SJSA1 (cell line): ENCODE data around the gene HMMR. TPM values are rescaled to one million over a fixed set of nuclear protein-coding genes. Genes with fewer than 3 reads are reported as not detected.
"Not testable (repeated sequence)": the region's sequence is repeated elsewhere in the genome, so short reads cannot be mapped to it uniquely, and the experiment has no call there.

ENCODE experiments used
- DNase-seq, 2 experiments: peaks; one replicate each; pipeline ENCODE4 v3.0.0-alpha.2; 2015 to 2020; ENCODE audit warnings: low spot score in 2 of 2, low read depth in 1 of 2
- H3K27ac ChIP-seq: fragments of 250-450 bp; sonication (Bioruptor Pico); 2 replicates; pipeline ENCODE4 v1.5.1; 2020; ENCODE audit warnings: mild to moderate bottlenecking, moderate library complexity
- H3K27me3 ChIP-seq: fragments of 250-450 bp; sonication (Bioruptor Pico); replicated peaks from 2 replicates; pipeline ENCODE4 v1.5.1; 2020; ENCODE audit warnings: mild to moderate bottlenecking, moderate library complexity
- H3K36me3 ChIP-seq: fragments of 250-450 bp; sonication (Bioruptor Pico); 2 replicates; pipeline ENCODE4 v1.5.1; 2020; ENCODE audit warnings: mild to moderate bottlenecking
- H3K4me1 ChIP-seq: fragments of 250-450 bp; sonication (Bioruptor Pico); replicated peaks from 2 replicates; pipeline ENCODE4 v1.6.1; 2021; ENCODE audit warnings: mild to moderate bottlenecking
- H3K4me3 ChIP-seq: fragments of 250-450 bp; sonication (Bioruptor Pico); 2 replicates; pipeline ENCODE4 v1.5.1; 2020; ENCODE audit warnings: mild to moderate bottlenecking
- H3K9me3 ChIP-seq: fragments of 250-450 bp; sonication (Bioruptor Pico); replicated peaks from 2 replicates; pipeline ENCODE4 v1.5.1; 2020; ENCODE audit warnings: mild to moderate bottlenecking
- total RNA-seq: library from RNA; depleted of rRNA; stranded (reverse); fragments of >200 nt; shearing (Covaris generic); gene quantifications from 2 replicates; pipeline ENCODE4 v1.2.3, GENCODE V29; 2014; rRNA removed

The HMMR gene
- total RNA-seq, 1 experiment from 2014 or later: 119 TPM

- H3K27ac ChIP-seq: no peak overlapping the region
- no peak for DNase-seq
- H3K9me3 ChIP-seq: no peaks in the 10 kb centered on the region
- H3K4me3 ChIP-seq: no peak overlapping the region
- no peaks in the 10 kb centered on the region for H3K36me3 ChIP-seq
- peaks cover 5% of the 10 kb centered on the region for H3K27me3 ChIP-seq
- no peaks in the 10 kb centered on the region for H3K4me1 ChIP-seq
Measured at GRCh38 chr5:163535290-163535689, 74.9 kb downstream of the HMMR start.

GRCh38 chr5:163536442-163536841 is 76.0 kb downstream of the HMMR start:
- H3K4me3 ChIP-seq, H3K4me1 ChIP-seq, H3K9me3 ChIP-seq, H3K36me3 ChIP-seq, DNase-seq, H3K27ac ChIP-seq, H3K27me3 ChIP-seq: not testable (repeated sequence)

GRCh38 chr5:163540696-163541095 is 80.3 kb downstream of the HMMR start:
- Histone ChIP-seq H3K9me3 (no peaks in the 10 kb centered on the region), H3K36me3 (no peaks in the 10 kb centered on the region), H3K27me3 (peaks cover 11% of the 10 kb centered on the region), H3K4me1 (no peaks in the 10 kb centered on the region), H3K4me3 (no peak overlapping the region), H3K27ac (no peak overlapping the region)
- DNase-seq: no peak

Other genes with a start within 250 kb of the HMMR start
- 191 and 195 TPM in 2 replicates for gene CCNG1, start 23.0 kb upstream of the HMMR start, total RNA-seq
- 15.4 and 20.5 TPM in 2 replicates for gene NUDCD2, start 530 bp upstream of the HMMR start, total RNA-seq
- gene MAT2B, start 45.0 kb downstream of the HMMR start, total RNA-seq: 64.7 and 97.6 TPM in 2 replicates